WTC11 (cell line): ENCODE data around the gene THOP1. TPM values are rescaled to one million over a fixed set of nuclear protein-coding genes. Genes with fewer than 3 reads are reported as not detected.

Experiments used
- ATF1 ChIP-seq: sonication (generic); formaldehyde crosslinking; IDR thresholded peaks from 2 replicates; pipeline ENCODE4 v1.8.1; 2023; ENCODE audit warnings: mild to moderate bottlenecking, moderate library complexity, missing genetic modification reagents
- CBFB ChIP-seq: sonication (generic); formaldehyde crosslinking; IDR thresholded peaks from 2 replicates; pipeline ENCODE4 v1.8.1; 2022; ENCODE audit warnings: mild to moderate bottlenecking, low read depth, missing genetic modification reagents
- E2F1 ChIP-seq: sonication (generic); formaldehyde crosslinking; IDR thresholded peaks from 2 replicates; pipeline ENCODE4 v1.8.0; 2022; ENCODE audit warnings: mild to moderate bottlenecking, missing genetic modification reagents
- ETV6 ChIP-seq: sonication (generic); formaldehyde crosslinking; IDR thresholded peaks from 2 replicates; pipeline ENCODE4 v1.8.1; 2022; ENCODE audit warnings: mild to moderate bottlenecking, missing genetic modification reagents
- FOXJ3 ChIP-seq: sonication (generic); formaldehyde crosslinking; IDR thresholded peaks from 2 replicates; pipeline ENCODE4 v1.9.0; 2021; ENCODE audit warnings: missing genetic modification reagents, mild to moderate bottlenecking, borderline replicate concordance
- FOXK1 ChIP-seq: sonication (generic); formaldehyde crosslinking; IDR thresholded peaks from 2 replicates; pipeline ENCODE4 v1.8.0; 2022; ENCODE audit warnings: mild to moderate bottlenecking, moderate library complexity, missing genetic modification reagents
- GABPB1 ChIP-seq: sonication (generic); formaldehyde crosslinking; IDR thresholded peaks from 2 replicates; pipeline ENCODE4 v1.8.1; 2023; ENCODE audit warnings: mild to moderate bottlenecking, missing genetic modification reagents
- GTF2I ChIP-seq: fragments of 250-450 bp; sonication (Bioruptor Pico); conservative IDR thresholded peaks from 2 replicates; pipeline ENCODE4 v1.4.0; 2021; ENCODE audit warnings: mild to moderate bottlenecking
- JAZF1 ChIP-seq: fragments of 250-450 bp; sonication (Bioruptor Pico); IDR thresholded peaks from 2 replicates; pipeline ENCODE4 v1.9.0; 2021; ENCODE audit warnings: moderate library complexity, mild to moderate bottlenecking, inconsistent platforms
- JUN ChIP-seq: sonication (generic); formaldehyde crosslinking; IDR thresholded peaks from 2 replicates; pipeline ENCODE4 v1.8.0; 2023; ENCODE audit warnings: mild to moderate bottlenecking, missing genetic modification reagents
- MYBL2 ChIP-seq: sonication (generic); formaldehyde crosslinking; IDR thresholded peaks from 2 replicates; pipeline ENCODE4 v1.8.1; 2023; ENCODE audit warnings: mild to moderate bottlenecking, moderate library complexity, missing genetic modification reagents
- NR1H2 ChIP-seq: sonication (generic); formaldehyde crosslinking; IDR thresholded peaks from 2 replicates; pipeline ENCODE4 v1.9.0; 2021; ENCODE audit warnings: mild to moderate bottlenecking, moderate library complexity, missing genetic modification reagents
- OVOL2 ChIP-seq: fragments of 250-450 bp; sonication (Bioruptor Pico); IDR thresholded peaks from 2 replicates; pipeline ENCODE4 v1.9.0; 2021; ENCODE audit warnings: mild to moderate bottlenecking, borderline replicate concordance
- PRDM15 ChIP-seq: sonication (generic); formaldehyde crosslinking; IDR thresholded peaks from 2 replicates; pipeline ENCODE4 v1.8.0; 2022; ENCODE audit warnings: missing genetic modification reagents
- RELA ChIP-seq: sonication (generic); formaldehyde crosslinking; IDR thresholded peaks from 2 replicates; pipeline ENCODE4 v1.8.1; 2022; ENCODE audit warnings: missing genetic modification reagents, mild to moderate bottlenecking, borderline replicate concordance
- RORB ChIP-seq: fragments of 250-450 bp; sonication (Bioruptor Pico); IDR thresholded peaks from 2 replicates; pipeline ENCODE4 v1.9.0; 2021; ENCODE audit warnings: mild to moderate bottlenecking
- SMAD3 ChIP-seq: sonication (generic); formaldehyde crosslinking; IDR thresholded peaks from 2 replicates; pipeline ENCODE4 v1.8.0; 2022; ENCODE audit warnings: missing genetic modification reagents, mild to moderate bottlenecking, borderline replicate concordance
- TP53 ChIP-seq: sonication (generic); formaldehyde crosslinking; IDR thresholded peaks from 2 replicates; pipeline ENCODE4 v1.8.1; 2023; ENCODE audit warnings: mild to moderate bottlenecking, missing genetic modification reagents
- USF2 ChIP-seq: sonication (generic); formaldehyde crosslinking; IDR thresholded peaks from 2 replicates; pipeline ENCODE4 v1.8.1; 2023; ENCODE audit warnings: mild to moderate bottlenecking, missing genetic modification reagents, moderate library complexity
- ZNF263 ChIP-seq: sonication (generic); formaldehyde crosslinking; IDR thresholded peaks from 2 replicates; pipeline ENCODE4 v1.8.1; 2022; ENCODE audit warnings: low read depth, mild to moderate bottlenecking, moderate library complexity, missing genetic modification reagents
- total RNA-seq: library from RNA; stranded (reverse); gene quantifications from 3 replicates; pipeline ENCODE4 v1.2.3, GENCODE V29; 2021
- TF ChIP-seq, protein P1 (sequence below): sonication (generic); formaldehyde crosslinking; IDR thresholded peaks from 2 replicates; pipeline ENCODE4 v1.8.1; 2022; ENCODE audit warnings: low read depth, missing genetic modification reagents, borderline replicate concordance
- TF ChIP-seq, protein P2 (sequence below): sonication (generic); formaldehyde crosslinking; IDR thresholded peaks from 2 replicates; pipeline ENCODE4 v1.8.0; 2023; ENCODE audit warnings: missing genetic modification reagents
- TF ChIP-seq, protein P3 (sequence below): sonication (generic); formaldehyde crosslinking; conservative IDR thresholded peaks from 2 replicates; pipeline ENCODE4 v1.8.1; 2023; ENCODE audit warnings: mild to moderate bottlenecking, low read depth, missing genetic modification reagents, moderate library complexity
- TF ChIP-seq, protein P4 (sequence below): fragments of 250-450 bp; sonication (Bioruptor Pico); conservative IDR thresholded peaks from 2 replicates; pipeline ENCODE4 v1.9.0; 2021; ENCODE audit warnings: mild to moderate bottlenecking

The THOP1 gene
- total RNA-seq, 1 experiment from 2014 or later: 181 TPM

DNA sequence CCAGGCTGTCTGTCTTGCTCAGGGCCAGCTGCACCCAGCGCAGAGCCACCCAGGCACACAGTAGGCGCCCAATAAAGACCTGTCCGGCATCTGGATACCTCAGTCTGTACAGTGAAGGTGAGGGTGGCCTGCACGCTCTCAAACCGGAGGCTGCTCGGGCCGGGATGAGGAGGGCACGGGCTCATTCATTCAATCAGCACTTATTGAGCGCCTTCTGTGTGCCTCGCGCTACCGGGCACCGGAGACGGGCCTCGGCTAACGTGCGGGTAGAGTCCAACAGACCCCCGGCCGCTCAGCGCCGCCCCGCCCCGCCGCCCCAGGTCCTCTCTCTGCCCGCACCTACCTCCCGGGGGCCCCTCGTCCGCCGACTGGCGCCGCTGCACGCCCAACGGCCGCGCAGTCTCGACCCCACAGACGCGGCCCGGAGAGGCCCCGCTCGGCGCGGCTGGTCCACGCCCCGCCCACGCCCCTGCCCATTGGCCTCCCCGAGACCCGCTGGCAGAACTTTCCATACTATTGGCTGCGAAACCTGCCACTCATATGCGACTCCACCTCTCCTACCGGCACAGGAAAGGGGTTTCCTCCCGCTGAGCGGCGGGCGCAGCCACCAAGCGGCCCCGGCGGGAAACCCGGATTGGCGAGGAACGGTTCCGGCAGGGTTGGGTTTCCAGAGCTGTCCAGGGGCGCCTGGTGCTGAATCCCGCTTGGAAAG is 45.5 kb upstream of the THOP1 start, which contains the start of gene SLC39A3 (continued):
- TF ChIP-seq RORB (CRISPR knock-in tag) (no peak), USF2 (CRISPR knock-in tag) (peak; percentile 63; the same call in 1 of the 2 replicates), E2F1 (CRISPR knock-in tag) (peak; percentile 94), OVOL2 (CRISPR knock-in tag) (no peak), FOXJ3 (no peak), PRDM15 (0 out of 2 replicates have a peak, but pooled peaks have one; percentile 7), FOXK1 (CRISPR knock-in tag) (peak; percentile 93), MYBL2 (CRISPR knock-in tag) (peak; percentile 93), TP53 (CRISPR knock-in tag) (peak; percentile 98), JUN (CRISPR knock-in tag) (peak; percentile 92), SMAD3 (CRISPR knock-in tag) (peak; percentile 95), ATF1 (CRISPR knock-in tag) (peak; percentile 86; the same call in 1 of the 2 replicates), RELA (CRISPR knock-in tag) (peak; percentile 95), CBFB (CRISPR knock-in tag) (peak; percentile 98), GTF2I (CRISPR knock-in tag) (no peak), NR1H2 (CRISPR knock-in tag) (0 out of 2 replicates have a peak, but pooled peaks have one; percentile 62), ZNF263 (CRISPR knock-in tag) (0 out of 2 replicates have a peak, but pooled peaks have one; percentile 60), ETV6 (peak; percentile 99), GABPB1 (CRISPR knock-in tag) (peak; percentile 92), JAZF1 (CRISPR knock-in tag) (no peak)
- TF ChIP-seq, protein P1, sequence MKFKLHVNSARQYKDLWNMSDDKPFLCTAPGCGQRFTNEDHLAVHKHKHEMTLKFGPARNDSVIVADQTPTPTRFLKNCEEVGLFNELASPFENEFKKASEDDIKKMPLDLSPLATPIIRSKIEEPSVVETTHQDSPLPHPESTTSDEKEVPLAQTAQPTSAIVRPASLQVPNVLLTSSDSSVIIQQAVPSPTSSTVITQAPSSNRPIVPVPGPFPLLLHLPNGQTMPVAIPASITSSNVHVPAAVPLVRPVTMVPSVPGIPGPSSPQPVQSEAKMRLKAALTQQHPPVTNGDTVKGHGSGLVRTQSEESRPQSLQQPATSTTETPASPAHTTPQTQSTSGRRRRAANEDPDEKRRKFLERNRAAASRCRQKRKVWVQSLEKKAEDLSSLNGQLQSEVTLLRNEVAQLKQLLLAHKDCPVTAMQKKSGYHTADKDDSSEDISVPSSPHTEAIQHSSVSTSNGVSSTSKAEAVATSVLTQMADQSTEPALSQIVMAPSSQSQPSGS (CRISPR knock-in tag): 0 out of 2 replicates have a peak, but pooled peaks have one; percentile 66
- TF ChIP-seq, protein P2, sequence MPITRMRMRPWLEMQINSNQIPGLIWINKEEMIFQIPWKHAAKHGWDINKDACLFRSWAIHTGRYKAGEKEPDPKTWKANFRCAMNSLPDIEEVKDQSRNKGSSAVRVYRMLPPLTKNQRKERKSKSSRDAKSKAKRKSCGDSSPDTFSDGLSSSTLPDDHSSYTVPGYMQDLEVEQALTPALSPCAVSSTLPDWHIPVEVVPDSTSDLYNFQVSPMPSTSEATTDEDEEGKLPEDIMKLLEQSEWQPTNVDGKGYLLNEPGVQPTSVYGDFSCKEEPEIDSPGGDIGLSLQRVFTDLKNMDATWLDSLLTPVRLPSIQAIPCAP (CRISPR knock-in tag): peak; percentile 95
- TF ChIP-seq, protein P3, sequence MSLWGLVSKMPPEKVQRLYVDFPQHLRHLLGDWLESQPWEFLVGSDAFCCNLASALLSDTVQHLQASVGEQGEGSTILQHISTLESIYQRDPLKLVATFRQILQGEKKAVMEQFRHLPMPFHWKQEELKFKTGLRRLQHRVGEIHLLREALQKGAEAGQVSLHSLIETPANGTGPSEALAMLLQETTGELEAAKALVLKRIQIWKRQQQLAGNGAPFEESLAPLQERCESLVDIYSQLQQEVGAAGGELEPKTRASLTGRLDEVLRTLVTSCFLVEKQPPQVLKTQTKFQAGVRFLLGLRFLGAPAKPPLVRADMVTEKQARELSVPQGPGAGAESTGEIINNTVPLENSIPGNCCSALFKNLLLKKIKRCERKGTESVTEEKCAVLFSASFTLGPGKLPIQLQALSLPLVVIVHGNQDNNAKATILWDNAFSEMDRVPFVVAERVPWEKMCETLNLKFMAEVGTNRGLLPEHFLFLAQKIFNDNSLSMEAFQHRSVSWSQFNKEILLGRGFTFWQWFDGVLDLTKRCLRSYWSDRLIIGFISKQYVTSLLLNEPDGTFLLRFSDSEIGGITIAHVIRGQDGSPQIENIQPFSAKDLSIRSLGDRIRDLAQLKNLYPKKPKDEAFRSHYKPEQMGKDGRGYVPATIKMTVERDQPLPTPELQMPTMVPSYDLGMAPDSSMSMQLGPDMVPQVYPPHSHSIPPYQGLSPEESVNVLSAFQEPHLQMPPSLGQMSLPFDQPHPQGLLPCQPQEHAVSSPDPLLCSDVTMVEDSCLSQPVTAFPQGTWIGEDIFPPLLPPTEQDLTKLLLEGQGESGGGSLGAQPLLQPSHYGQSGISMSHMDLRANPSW (CRISPR knock-in tag): peak; percentile 97
- TF ChIP-seq, protein P4, sequence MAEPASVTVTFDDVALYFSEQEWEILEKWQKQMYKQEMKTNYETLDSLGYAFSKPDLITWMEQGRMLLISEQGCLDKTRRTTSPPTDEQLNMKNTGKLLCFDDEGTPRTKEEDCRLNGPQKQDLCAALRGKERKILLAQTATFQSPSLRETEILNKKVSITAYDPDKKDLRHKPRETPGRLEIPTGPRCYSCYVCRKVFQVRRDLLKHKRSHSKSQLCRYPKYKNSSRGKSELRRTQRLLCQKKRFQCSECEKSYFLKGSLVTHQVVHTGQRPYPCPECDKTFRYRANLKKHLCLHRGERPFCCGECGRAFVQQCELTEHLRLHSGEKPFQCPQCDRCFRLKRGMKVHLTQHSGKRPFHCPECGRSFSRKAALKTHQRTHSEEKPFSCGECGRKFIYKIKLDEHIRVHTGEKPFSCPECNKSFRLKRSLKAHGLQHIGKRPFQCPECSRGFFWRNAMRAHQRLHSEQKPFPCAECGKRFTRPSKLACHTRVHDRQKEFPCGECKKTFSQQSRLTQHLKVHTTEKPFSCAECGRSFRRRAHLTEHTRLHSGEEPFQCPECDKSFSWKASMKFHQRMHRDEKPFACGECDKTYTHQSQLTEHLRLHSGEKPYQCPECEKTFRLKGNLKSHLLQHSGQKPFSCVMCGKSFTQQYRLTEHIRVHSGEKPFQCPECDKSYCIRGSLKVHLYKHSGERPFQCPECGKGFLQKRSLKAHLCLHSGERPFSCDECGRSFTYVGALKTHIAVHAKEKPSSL (CRISPR knock-in tag): no peak
